ENCODE measurements around the gene MYEOV. TPM values are rescaled to one million over a fixed set of nuclear protein-coding genes. Genes with fewer than 3 reads are reported as not detected.
A peak's percentile ranks its signal among the peaks of the same experiment; 100 is the strongest.

Gene MYEOV
- total RNA-seq = 1 to 10 TPM; 2.8 to 7.5 (median 6.2) TPM
- long read RNA-seq, donor 1, partial matches to known transcripts = 0 of 5 reads
- long read RNA-seq, donor 1, other reads (novel, unspliced or antisense) = 1 of 5 reads
- long read RNA-seq, donor 2, partial matches to known transcripts = 1 of 5 reads
- long read RNA-seq, donor 2, other reads (novel, unspliced or antisense) = 1 of 5 reads

GRCh38 chr11:69293819-69294505 lies at the start of gene MYEOV:
Gene MYEOV (plus strand): TSS chr11:69294155. CDS start chr11:69295355, 1,200 bp downstream.
- peak; percentile 78 for ATAC-seq
- Histone ChIP-seq H3K36me3 (ENCODE audit: low read depth) (no peaks in the 10 kb centered on the region), H3K4me1 (ENCODE audit: low read depth) (peaks cover 70% of the 10 kb centered on the region), H3K4me3 (no peak within 1 kb of the TSS), H3K9me3 (no peaks in the 10 kb centered on the region)
- no peak for TF ChIP-seq CTCF (IDR thresholded peaks at IDR 0.05)
- DNase-seq = peak; percentile 82 to 90 (median 89)
- intact Hi-C loops (cut with DNase I, micrococcal nuclease) = no loop called here

GRCh38 chr11:69244266-69244665 lies 49.7 kb upstream of the MYEOV start:
- TF ChIP-seq CTCF (IDR thresholded peaks at IDR 0.05) = no peak
- Histone ChIP-seq H3K4me3 (no peak overlapping the region), H3K9me3 (no peaks in the 10 kb centered on the region), H3K4me1 (ENCODE audit: low read depth) (no peaks in the 10 kb centered on the region), H3K36me3 (ENCODE audit: low read depth) (no peaks in the 10 kb centered on the region)
- DNase-seq (no peak), ATAC-seq (no peak)
- intact Hi-C loops (cut with DNase I, micrococcal nuclease) = no loop called here

GRCh38 chr11:69245041-69245440 lies 48.9 kb upstream of the MYEOV start:
- DNase-seq (no peak), ATAC-seq (no peak)
- intact Hi-C loops (cut with DNase I, micrococcal nuclease) = no loop called here
- TF ChIP-seq CTCF (IDR thresholded peaks at IDR 0.05) = no peak
- Histone ChIP-seq H3K4me3 (no peak overlapping the region), H3K4me1 (ENCODE audit: low read depth) (no peaks in the 10 kb centered on the region), H3K36me3 (ENCODE audit: low read depth) (no peaks in the 10 kb centered on the region), H3K9me3 (no peaks in the 10 kb centered on the region)

- intact Hi-C loops (cut with DNase I, micrococcal nuclease) = no loop called here
- no peak for DNase-seq
- H3K4me3 ChIP-seq = no peak overlapping the region
Measured at GRCh38 chr11:69245491-69246345, 48.2 kb upstream of the MYEOV start.

More at GRCh38 chr11:69245491-69246345, 48.2 kb upstream of the MYEOV start:
- Histone ChIP-seq H3K36me3 (ENCODE audit: low read depth) (no peaks in the 10 kb centered on the region), H3K4me1 (ENCODE audit: low read depth) (no peaks in the 10 kb centered on the region), H3K9me3 (no peaks in the 10 kb centered on the region)
- TF ChIP-seq CTCF (IDR thresholded peaks at IDR 0.05) = no peak
- no peak for ATAC-seq

Data from mucosa of descending colon (tissue), 3 donors.